GDM1 (cell line): ENCODE measurements around the gene TSC2.
"Not testable (repeated sequence)": the region's sequence is repeated elsewhere in the genome, so short reads cannot be mapped to it uniquely, and the experiment has no call there.

Experiments
- DNase-seq: peaks from one replicate; lab custom pipeline; 2025; lab: John Stamatoyannopoulos, UW

TSC2 gene

DNA sequence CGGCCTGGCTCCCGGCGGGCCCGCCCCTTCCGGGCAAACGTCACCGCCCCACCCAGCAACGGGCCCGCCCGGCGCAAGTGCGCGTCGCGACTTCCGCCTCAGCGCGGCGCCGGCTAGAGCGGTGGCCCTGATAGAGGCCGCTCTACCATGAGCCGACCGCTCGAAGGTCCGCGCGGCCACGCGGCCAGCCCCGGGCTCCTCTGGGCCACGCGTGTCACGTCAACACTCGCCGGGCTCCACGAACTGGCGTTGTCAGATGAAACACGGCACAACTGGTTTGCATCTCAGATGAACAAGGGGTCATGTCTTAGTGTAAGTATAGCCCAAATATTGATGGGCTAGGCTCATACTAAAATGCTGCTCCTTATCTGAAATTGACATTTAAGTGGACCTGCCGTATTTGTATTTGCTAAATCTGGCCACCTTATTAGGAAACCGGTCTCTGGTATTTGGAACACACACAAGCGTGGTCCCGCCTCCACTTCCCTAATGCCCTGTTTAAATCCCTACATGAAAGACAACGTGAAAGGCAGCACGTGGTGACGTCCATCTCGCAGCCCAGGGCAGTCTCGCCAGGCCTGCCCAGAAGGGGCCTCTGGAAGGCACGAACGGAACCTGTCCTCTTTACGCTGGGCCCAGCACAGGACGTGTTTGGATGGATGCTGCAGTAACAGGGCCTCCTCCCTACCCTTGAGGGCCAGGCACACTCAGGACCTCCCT lies 37.8 kb upstream of the TSC2 start, which contains the start of gene ZNF598:
ZNF598 (minus strand) TSS at position 31 of the 720 bp plus-strand sequence.
- DNase-seq, result peak; percentile 84

DNA sequence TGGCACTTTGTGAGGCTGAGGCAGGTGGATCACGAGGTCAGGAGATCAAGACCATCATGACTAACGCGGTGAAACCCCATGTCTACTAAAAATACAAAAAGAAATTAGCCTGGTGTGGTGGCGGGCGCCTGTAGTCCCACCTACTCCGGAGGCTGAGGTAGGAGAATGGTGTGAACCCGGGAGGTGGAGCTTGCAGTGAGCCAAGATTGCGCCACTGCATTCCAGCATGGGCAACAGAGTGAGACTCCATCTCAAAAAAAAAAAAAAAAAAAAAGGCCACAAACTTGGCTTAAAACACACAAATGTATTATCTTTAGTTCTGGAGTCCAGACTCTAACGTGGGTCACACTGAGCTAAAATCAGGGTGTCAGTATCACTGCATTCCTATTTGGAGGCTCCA lies 36.1 kb upstream of the TSC2 start:
- not testable (repeated sequence) for DNase-seq

DNA sequence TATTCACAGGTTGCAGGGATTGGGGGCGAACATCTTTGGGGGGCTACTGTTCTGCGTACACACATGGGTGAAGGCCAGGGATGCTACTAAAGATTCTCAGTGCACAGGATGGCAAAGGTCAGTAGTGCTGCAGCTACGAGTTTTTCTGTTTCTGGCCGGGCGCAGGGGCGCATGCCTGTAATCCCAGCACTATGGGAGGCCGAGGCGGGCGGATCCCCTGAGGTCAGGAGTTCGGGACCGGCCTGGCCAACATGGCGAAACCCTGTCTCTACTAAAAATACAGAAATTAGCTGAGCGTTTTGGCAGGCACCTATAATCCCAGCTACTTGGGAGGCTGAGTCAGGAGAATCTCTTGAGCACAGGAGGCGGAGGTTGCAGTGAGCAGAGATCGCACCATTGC lies 34.3 kb upstream of the TSC2 start:
- DNase-seq, result no peak

DNA sequence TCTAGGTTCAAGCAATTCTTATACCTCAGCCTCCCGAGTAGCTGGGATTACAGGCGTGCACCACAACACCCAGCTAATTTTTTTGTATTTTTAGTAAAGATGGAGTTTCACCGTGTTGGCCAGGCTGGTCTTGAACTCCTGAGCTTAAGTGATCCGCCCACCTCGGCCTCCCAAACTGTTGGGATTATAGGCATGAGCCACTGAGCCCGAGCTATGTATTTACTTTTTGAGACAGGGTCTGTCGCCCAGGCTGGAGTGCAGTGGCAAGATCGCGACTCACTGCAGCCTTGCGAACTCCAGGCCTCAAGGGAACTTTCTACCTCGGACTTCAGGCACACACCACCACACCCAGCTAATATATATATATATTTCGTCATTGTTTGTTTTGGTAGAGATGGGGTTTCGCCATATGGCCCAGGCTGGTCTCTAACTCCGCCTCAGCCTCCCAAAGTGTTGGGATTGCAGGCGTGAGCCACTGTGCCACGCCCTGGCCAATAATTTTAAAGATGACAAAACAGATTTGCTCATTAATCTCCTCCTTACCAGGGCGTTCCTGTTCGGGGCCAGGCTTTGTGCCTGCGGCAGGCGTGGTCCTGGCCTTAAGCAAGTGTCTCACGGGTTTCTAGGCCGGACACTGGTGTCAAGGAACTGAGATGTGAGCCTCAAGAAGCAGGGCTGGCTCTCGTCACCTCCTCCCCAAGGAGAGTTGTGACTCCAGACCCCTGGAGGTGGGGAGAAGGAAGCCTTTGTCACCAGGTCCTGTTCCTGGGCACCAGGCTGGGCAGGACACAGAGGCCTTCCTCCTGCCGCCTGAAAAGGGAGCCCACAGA lies 32.5 kb upstream of the TSC2 start:
- no peak for DNase-seq

DNA sequence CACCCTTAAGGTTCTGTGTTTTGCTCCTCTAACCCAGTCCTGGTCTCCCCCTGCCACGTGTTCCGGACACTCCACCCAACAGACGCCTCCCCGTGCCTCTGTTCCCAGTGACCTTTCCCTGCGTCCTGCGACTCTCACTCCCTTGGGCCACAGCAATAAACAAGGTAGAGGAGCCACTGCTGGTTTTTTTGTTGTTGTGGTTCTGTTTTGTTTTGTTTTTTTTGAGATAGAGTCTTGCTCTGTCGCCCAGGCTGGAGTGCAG lies 31.9 kb upstream of the TSC2 start:
- DNase-seq, result no peak

DNA sequence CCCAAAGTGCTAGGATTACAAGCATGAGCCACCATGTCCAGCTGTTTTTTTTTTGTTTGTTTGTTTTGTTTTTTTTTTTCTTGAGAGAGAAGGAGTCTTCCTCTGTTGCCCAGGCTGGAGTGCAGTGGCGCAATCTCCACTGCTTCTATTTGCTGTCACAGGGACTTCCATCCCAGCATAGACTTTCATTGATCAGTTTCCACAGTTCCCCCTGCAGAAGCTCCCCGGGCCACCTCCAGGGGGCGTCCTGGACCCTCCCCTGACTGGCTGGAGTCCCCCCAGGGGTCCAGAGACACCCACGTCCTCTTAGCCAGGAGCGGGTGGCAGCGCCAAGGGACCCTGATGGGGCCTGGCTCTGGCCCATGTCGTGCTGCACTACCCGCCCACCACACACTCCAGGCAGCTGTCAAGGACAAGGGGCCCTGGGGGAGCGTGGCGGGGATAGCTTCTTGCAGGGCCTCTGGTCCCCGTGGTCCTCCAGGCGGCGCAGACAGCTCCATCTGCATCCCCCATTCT lies 31.3 kb upstream of the TSC2 start:
- DNase-seq, result no peak

DNA sequence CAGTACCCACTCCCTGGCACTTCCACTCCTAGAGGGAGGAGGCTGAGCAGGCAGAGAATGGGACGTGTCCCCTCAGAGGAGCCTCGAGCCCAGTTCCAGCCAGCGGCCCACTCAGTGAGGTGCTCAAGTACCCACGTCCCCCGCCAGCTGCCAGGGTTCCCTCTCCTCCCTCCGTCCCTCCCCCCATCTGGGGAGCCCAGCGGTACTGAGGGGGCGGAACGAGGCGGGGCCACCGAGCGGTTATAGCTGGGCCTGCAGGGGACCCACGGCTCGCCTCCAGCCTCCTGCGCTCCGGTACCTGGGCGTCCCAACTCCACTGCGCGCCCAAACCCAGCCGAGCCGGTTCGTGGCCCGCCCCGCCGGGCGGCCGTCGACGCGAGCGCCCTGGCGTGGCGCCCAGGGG lies 28.3 kb upstream of the TSC2 start, which contains the start of gene NPW:
NPW (plus strand) TSS at position 268 of the 403 bp plus-strand sequence.
- DNase-seq, result no peak

DNA sequence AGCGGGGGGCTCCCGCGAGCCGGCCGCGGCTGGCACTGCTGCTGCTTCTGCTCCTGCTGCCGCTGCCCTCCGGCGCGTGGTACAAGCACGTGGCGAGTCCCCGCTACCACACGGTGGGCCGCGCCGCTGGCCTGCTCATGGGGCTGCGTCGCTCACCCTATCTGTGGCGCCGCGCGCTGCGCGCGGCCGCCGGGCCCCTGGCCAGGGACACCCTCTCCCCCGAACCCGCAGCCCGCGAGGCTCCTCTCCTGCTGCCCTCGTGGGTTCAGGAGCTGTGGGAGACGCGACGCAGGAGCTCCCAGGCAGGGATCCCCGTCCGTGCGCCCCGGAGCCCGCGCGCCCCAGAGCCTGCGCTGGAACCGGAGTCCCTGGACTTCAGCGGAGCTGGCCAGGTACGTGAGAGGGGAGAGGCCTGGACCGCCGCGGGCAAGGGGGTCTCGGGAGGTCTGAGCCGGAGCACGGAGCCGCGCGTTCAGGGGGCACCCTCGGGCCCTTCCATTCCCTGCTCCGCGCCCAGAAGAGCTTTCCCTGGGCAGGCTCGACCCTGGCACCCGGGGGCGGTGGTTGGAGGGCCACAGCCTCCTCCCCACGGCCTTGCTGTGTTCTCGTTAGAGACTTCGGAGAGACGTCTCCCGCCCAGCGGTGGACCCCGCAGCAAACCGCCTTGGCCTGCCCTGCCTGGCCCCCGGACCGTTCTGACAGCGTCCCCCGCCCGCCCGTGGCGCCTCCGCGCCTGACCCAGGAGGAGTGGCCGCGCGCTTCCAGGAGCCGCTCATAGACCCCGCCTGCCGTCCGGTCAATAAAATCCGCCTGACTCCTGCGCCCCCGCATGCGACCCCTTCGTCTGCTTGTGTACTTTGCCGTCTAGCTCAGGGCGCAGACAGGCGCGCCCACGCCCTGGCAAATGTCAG lies 27.6 kb upstream of the TSC2 start:
- no peak for DNase-seq

DNA sequence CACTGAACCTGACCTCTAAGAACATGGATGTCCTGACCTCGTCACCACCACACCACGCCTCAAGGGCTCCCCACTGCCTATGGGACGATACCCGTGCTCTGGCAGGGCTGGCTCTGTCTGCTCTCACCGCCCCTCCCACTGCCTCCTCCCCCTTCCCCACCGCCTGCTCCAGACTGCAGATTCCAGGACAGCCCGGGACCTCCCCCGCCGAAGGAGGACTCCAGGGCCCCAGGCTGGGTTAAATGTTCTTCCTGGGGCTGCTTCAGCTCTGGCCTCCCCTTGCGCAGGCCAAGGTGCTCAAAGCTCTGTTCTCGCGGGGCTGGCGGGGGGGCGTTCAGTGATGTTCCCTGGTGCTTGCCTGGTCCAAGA lies 25.1 kb upstream of the TSC2 start:
- DNase-seq, result no peak

DNA sequence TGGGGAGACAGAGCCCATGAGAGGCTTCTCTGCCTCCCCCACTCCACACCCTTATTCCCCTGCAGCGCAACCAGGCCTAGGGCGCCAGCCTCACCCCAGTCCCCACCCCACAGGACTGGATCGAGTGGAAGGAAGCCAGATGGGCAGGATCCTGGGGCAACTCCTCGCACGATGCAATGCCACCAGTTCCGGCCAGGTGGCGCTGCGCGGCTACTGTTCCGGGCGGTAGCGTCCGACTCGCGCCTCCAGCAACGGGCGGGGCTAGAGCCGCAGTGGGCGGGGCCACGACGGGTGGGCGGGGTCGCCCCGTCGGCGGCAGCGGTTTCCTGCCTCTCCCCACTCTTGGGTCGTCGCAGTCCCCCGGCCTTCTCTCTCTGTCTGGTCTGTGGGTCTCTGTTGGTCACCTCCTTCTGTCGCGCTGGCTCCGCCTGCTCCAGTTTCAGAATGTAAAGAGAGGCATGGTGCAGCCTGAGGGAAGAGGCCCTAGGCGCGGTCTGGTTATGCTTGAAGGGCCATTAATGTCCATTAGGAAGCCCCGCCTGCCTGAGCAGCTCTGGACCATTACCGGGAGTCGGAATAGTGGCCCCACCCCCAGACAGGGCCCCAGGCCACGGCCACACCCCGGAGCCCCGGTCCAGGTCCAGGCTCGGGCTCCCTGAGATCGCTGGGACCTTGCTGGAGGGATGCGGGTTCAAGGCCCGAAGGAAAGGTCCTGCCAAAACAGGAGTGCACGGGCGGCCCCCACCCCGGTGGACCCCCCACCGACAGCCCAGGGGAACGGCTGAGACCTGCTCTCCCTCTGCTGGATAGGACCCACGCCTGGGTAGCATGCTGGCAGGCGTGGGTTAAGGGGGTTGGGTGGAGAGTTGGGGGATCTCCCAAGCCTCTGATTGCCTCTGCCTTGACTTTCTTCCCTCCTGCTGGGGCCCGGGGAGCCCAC lies 24.4 kb upstream of the TSC2 start:
- DNase-seq, result peak; percentile 90

DNA sequence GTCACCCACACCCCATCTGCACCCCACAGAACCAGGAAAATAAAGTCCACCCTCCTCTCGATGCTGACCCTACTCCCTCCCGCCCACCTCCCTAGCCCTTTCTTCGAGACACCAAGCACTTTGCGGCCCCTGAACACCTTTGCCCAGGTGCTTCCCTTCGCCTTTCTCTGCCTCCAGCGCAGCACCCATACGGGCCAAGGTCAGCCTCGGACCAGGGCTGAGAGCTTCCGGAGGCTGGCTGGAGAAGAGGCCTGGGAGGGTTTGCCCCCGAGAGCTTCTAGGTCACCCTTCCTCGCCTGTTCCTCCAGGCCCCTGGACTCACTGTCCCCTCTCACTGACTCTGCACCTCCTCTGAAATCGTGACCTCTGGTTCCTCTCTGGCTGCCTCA lies 23.8 kb upstream of the TSC2 start:
- DNase-seq, result no peak

DNA sequence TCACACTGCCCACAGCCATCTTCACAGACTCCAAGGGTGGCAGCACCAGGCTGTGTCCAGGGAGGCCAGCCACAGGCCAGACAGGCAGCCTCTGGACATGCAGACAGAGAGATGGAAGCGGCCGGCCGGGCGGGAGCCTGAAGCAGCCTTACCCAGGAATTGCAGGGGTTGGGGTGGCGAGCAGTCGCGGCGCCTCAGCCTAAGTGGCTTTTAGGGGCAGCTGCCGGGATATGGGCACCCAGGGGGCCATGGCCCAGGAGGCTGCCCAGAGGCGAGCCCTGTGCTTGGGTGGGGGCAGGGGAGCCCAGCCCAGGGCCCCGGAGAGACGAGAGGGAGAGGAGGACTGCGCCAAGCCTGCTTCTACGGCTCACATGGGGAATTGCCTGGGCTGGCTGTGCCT lies 22.5 kb upstream of the TSC2 start:
- no peak for DNase-seq

DNA sequence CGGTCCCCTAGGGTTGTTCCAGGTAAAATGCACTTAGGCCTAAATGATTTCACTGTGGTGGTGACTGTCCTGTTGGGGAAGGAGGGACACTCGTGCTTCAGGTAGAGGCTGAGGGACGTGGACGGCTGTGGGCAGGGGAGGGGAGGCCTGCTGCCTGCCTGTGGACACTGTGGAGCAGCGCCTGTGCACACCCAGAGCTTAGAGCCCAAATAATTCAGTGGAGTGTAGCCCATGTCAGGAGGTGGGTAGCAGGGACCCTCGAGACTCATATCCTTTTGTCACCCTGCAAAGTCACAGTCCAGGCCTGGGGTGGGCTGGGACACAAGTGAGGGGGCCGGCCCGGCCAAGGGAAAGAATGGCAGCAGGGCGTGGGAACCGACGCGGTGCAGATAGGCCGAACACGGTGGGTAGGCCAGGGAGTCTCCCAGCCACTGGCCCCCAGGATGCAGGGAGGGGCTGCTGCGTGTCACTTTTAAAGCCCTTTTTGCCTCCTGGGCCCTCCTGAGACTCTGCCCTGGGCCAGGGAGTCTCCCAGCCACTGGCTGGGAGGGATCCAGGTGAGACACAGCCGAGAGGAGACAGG lies 21.8 kb upstream of the TSC2 start:
- no peak for DNase-seq

DNA sequence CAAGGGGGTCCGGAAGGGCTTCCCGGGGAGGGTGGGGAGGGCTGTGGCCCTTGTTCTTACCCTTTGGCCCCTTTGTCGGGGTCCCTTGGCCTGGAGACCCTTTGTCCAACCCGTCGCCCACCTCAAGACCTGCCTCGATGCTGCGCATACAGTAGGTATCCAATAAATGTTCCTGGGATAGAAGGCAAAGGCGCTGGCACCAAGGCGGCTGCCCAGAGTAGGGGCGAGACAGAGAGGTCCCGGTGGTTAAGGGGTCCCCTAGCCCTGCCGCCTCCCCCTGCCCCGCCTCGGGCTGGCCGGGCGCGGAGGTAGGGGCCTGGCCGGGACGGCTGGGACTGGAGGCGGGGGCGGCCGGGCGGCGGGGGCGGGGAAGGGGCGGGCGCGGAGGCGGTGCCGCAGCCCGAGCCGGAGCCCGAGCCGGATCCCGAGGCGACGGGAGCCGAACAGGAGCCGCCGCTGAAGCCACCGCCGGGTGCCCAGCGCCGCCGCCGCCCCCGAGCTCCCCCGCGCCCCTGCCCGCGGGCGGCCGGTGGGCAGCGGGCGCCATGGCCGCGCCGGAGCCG lies 21.2 kb upstream of the TSC2 start, which contains the start of gene NHERF2:
NHERF2 (plus strand) TSS at position 442 of the 563 bp plus-strand sequence; CDS start at position 546, 104 bp downstream.
- DNase-seq, result no peak

DNA sequence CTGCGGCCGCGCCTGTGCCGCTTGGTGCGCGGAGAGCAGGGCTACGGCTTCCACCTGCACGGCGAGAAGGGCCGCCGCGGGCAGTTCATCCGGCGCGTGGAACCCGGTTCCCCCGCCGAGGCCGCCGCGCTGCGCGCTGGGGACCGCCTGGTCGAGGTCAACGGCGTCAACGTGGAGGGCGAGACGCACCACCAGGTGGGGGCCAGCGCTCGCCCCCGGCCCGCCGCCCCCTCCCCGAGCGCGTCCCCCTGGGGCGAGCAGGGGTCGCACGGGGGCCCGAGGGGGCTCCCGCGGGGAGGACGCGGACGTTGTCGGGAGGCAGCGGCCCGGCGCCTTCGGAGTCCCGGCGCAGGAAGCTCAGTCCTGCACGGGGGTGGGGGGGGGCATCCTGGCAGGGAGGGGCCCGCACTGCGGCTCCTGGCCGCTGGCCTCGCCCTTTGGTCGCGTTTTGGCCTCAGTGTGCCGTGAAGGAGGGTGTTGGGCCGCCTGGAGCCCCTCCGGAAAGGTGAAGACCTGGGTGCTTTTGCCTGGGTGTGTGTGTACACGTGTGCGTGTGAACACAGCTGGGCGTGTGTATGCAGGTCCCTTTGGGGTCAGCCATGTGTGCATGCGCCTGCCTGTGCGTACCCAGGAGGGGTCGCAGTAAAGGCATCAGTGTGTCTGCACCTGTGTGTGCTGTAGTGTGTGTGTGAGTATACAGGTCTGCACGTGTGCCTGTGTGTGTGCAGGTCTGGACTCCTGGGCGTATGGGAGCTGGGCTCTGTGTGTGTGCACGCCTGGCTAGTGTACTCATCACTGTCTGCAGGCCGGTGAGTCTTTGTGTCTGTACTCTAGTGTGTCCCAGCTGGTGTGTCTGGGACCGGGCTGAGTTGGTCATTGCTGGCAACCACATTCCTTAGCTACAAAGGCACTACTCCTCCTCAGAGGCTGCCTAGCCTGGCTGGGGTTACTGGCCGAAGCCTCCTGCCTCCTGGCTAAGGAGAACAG lies 20.5 kb upstream of the TSC2 start:
- DNase-seq, result no peak

DNA sequence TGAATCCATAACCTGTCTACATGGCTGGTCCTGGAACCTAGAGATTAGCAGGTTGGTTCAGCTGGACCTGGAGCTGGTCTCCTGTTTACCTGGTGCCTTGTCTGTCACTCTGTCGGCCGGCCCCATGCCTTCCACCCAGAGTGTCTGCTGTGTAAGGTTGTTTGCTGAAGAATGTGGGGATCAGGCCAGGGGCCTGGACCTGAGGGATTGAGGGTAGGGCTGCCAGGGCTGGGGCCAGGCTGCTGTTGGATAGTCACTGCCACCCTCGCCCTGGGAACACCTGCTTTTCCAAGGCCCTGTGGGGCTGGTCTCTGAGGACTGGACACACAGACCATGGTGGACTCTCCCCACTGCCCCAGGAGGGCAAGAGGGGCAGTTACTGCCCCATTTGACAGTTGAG lies 19.6 kb upstream of the TSC2 start:
- DNase-seq, result no peak

DNA sequence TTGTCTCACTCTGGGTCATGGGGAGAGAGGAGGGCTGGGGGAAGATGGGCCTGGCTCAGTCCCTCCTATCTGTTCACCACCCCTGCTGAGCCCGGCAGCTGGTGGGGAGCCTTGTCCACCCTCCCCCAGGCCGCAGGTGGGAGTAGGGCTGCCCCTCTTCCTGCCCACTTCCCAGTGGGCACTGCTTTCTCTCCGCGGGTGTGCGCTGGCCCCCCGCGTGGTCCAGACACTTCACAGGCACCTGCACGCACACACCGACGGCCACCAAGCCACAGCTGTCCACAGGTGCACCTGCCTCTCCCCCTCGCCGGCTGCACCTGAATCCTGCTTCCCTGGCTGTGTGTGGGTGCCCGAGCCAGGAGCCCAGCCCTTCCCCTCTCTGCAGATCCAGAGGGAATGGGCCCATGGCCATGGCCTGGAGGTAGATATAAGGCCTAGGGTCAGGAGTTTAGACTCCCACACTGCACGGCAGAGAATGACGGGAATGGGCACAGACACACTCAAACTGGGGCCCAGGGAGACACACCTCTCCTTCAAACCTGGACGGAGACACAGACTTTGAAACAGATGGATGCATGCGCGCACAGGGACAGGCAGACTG lies 19.1 kb upstream of the TSC2 start:
- DNase-seq, result no peak

DNA sequence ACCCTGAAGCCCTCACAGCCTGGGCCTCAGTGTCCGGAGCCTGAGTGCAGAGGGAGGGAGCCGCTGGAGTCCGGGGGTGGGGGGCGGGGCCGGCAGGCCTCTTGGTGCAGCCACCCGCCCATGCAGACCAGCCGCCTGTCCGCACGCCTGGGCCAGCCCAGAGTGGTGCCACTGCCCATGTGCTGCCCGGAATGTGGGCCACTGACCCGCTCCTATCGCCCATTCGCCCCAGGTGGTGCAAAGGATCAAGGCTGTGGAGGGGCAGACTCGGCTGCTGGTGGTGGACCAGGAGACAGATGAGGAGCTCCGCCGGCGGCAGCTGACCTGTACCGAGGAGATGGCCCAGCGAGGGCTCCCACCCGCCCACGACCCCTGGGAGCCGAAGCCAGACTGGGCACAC lies 18.4 kb upstream of the TSC2 start:
- no peak for DNase-seq

DNA sequence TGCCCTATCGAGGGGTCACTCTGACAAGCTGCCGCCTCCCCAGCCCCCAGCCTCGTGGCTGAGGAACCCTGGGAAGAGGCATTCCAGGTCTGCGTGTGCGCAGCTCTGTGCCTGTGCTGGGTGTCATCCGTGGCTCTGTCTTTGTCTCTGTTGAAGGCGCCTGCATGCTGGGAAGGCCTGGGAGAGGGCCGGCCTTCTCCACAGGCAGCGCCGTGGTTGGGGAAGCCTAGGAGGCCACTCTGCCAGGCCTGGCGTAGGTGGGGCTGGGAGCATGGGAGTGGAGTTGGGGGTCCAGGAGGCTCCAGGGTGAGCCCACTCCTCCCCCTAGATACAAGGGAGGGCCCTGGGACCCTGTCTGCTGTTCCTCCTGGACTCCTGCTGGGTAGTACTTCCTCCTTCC lies 17.7 kb upstream of the TSC2 start:
- no peak for DNase-seq
